H1 (cell line): ENCODE data around the gene CARD18. TPM values are rescaled to one million over a fixed set of nuclear protein-coding genes. Genes with fewer than 3 reads are reported as not detected.

Experiments used
- CTCF ChIA-PET: fragments of 300-600 bp; sonication (Branson Sonifier 250); formaldehyde crosslinking; loops from one replicate; lab custom pipeline; 2021; ENCODE audit not compliant: partially characterized antibody; lab: Charles Lee
- POLR2A ChIA-PET: fragments of 300-600 bp; sonication (Branson Sonifier 250); formaldehyde crosslinking; loops from one replicate; lab custom pipeline; 2021; ENCODE audit warnings: inconsistent platforms; ENCODE audit not compliant: partially characterized antibody; lab: Charles Lee
- DNase-seq, 2 experiments: peaks; one replicate each; pipeline versions ENCODE4 v3.0.0 to v3.0.0-alpha.2; 2010 to 2022; ENCODE audit warnings: low spot score in 2 of 2, low read depth in 1 of 2, mixed read lengths in 1 of 2
- FAIRE-seq: peaks from 2 replicates; lab custom pipeline; 2011; peaks lifted over from hg19 to GRCh38; lab: Jason Lieb, UNC
- H2AFZ ChIP-seq: 2 replicates; pipeline ENCODE4 v1.8.1; 2012; ENCODE audit warnings: low read length, inconsistent platforms
- H2AK5ac ChIP-seq: 2 replicates; pipeline ENCODE4 v1.6.1; 2013; ENCODE audit warnings: low read depth, low read length
- H2BK120ac ChIP-seq: replicated peaks from 2 replicates; pipeline ENCODE3; 2013; ENCODE audit warnings: low read depth, low read length, inconsistent platforms
- H2BK12ac ChIP-seq: 2 replicates; pipeline ENCODE4 v1.6.1; 2013; ENCODE audit warnings: low read depth, low read length
- H2BK15ac ChIP-seq: 2 replicates; pipeline ENCODE4 v1.6.1; 2013; ENCODE audit warnings: low read length
- H2BK20ac ChIP-seq: 2 replicates; pipeline ENCODE4 v1.6.1; 2013; ENCODE audit warnings: low read length
- H2BK5ac ChIP-seq: 2 replicates; pipeline ENCODE4 v1.6.1; 2013; ENCODE audit warnings: low read depth, low read length
- H3K14ac ChIP-seq: 2 replicates; pipeline ENCODE4 v1.6.1; 2013; ENCODE audit warnings: inconsistent platforms; ENCODE audit not compliant: insufficient read length
- H3K18ac ChIP-seq: 2 replicates; pipeline ENCODE4 v1.6.1; 2013; ENCODE audit warnings: low read length; ENCODE audit errors: extremely low read depth
- H3K23ac ChIP-seq: 2 replicates; pipeline ENCODE4 v1.6.1; 2013; ENCODE audit warnings: inconsistent platforms; ENCODE audit not compliant: insufficient read length
- H3K23me2 ChIP-seq: 2 replicates; pipeline ENCODE4 v1.6.1; 2013; ENCODE audit warnings: low read depth, low read length
- H3K27ac ChIP-seq: 2 replicates; pipeline ENCODE4 v1.6.1; 2011; ENCODE audit warnings: low read depth, low read length, inconsistent platforms
- H3K27me3 ChIP-seq, 4 experiments: replicated peaks in 1 of 4; 1 replicate in 1 of 4; 2 replicates in 3 of 4; pipeline versions ENCODE4 v1.6.1 to v1.8.1; 2011 to 2013; ENCODE audit warnings: low read length in 3 of 4, mild to moderate bottlenecking in 3 of 4, inconsistent platforms in 2 of 4, mixed read lengths in 2 of 4, moderate library complexity in 1 of 4; ENCODE audit not compliant: control insufficient read depth in 3 of 4, insufficient read depth in 3 of 4; ENCODE audit errors: extremely low read depth in 1 of 4
- H3K36me3 ChIP-seq, 4 experiments: 2 replicates each; pipeline versions ENCODE4 v1.6.1 to v1.8.1; 2011 to 2013; ENCODE audit warnings: mild to moderate bottlenecking in 4 of 4, low read length in 3 of 4, moderate library complexity in 2 of 4, control low read depth in 1 of 4, inconsistent platforms in 1 of 4; ENCODE audit not compliant: insufficient read depth in 4 of 4, control insufficient read depth in 2 of 4
- H3K4ac ChIP-seq: replicated peaks from 2 replicates; pipeline ENCODE3; 2013; ENCODE audit warnings: low read length, low read depth, mixed read lengths, inconsistent platforms; ENCODE audit not compliant: insufficient read length
- H3K4me1 ChIP-seq, 4 experiments: replicated peaks in 1 of 4; 1 replicate in 1 of 4; 2 replicates in 3 of 4; pipeline versions ENCODE4 v1.6.1 to v1.8.1; 2011 to 2013; ENCODE audit warnings: low read length in 3 of 4, inconsistent platforms in 2 of 4, mixed read lengths in 1 of 4; ENCODE audit not compliant: insufficient read depth in 4 of 4, control insufficient read depth in 3 of 4
- H3K4me2 ChIP-seq, 2 experiments: 2 replicates each; pipeline versions ENCODE4 v1.6.1 to v1.8.1; 2011 to 2013; ENCODE audit warnings: low read depth in 2 of 2, low read length in 2 of 2, control low read depth in 1 of 2, inconsistent platforms in 1 of 2, mild to moderate bottlenecking in 1 of 2; ENCODE audit not compliant: insufficient read depth in 1 of 2
- H3K4me3 ChIP-seq, 4 experiments: fragments of 200-600, 300-600 bp in 1 of 4; sonication (generic), shearing (Covaris generic), sonication (Bioruptor Twin) in 1 of 4; 2 replicates each; pipeline versions ENCODE4 v1.5.1 to v1.8.1; 2011 to 2016; ENCODE audit warnings: low read length in 4 of 4, low read depth in 3 of 4, control low read depth in 2 of 4, inconsistent platforms in 2 of 4, mild to moderate bottlenecking in 2 of 4, mixed read lengths in 1 of 4, moderate library complexity in 1 of 4; ENCODE audit not compliant: insufficient read depth in 2 of 4; ENCODE audit errors: extremely low read depth in 1 of 4
- H3K56ac ChIP-seq: replicated peaks from 2 replicates; pipeline ENCODE3; 2013; ENCODE audit warnings: low read depth, mild to moderate bottlenecking, mixed read lengths, low read length, inconsistent platforms; ENCODE audit not compliant: insufficient read length
- H3K79me1 ChIP-seq: 2 replicates; pipeline ENCODE4 v1.6.1; 2013; ENCODE audit warnings: low read depth, low read length, control low read depth
- H3K79me2 ChIP-seq, 2 experiments: 2 replicates each; pipeline versions ENCODE4 v1.6.1 to v1.8.1; 2012 to 2013; ENCODE audit warnings: low read length in 2 of 2, mild to moderate bottlenecking in 2 of 2, inconsistent platforms in 1 of 2; ENCODE audit not compliant: insufficient read depth in 2 of 2, control insufficient read depth in 1 of 2
- H3K9ac ChIP-seq, 4 experiments: replicated peaks in 1 of 4; 1 replicate in 1 of 4; 2 replicates in 3 of 4; pipeline versions ENCODE4 v1.6.1 to v1.8.1; 2011 to 2013; ENCODE audit warnings: low read depth in 3 of 4, low read length in 3 of 4, control low read depth in 2 of 4, mild to moderate bottlenecking in 2 of 4, moderate library complexity in 2 of 4, inconsistent platforms in 1 of 4; ENCODE audit errors: extremely low read depth in 1 of 4
- H3K9me3 ChIP-seq, 2 experiments: 2 replicates each; pipeline versions ENCODE4 v1.6.1 to v1.8.1; 2012 to 2013; ENCODE audit warnings: mild to moderate bottlenecking in 2 of 2, moderate library complexity in 2 of 2, control low read depth in 1 of 2, inconsistent platforms in 1 of 2, low read depth in 1 of 2, low read length in 1 of 2, mixed read lengths in 1 of 2; ENCODE audit not compliant: insufficient read depth in 2 of 2
- H4K20me1 ChIP-seq, 2 experiments: replicated peaks in 1 of 2; 2 replicates each; pipeline versions ENCODE3 to v1.8.1; 2011 to 2013; ENCODE audit warnings: inconsistent platforms in 2 of 2, low read length in 2 of 2, mild to moderate bottlenecking in 1 of 2; ENCODE audit not compliant: insufficient read depth in 2 of 2, control insufficient read depth in 1 of 2
- H4K5ac ChIP-seq: 2 replicates; pipeline ENCODE4 v1.6.1; 2013; ENCODE audit warnings: low read length, low read depth, mixed read lengths, inconsistent platforms; ENCODE audit not compliant: insufficient read length
- H4K8ac ChIP-seq: 2 replicates; pipeline ENCODE4 v1.8.0; 2013; ENCODE audit warnings: mild to moderate bottlenecking, moderate library complexity, low read length, inconsistent platforms; ENCODE audit not compliant: insufficient read depth; ENCODE audit errors: extremely low read depth
- H4K91ac ChIP-seq: replicated peaks from 2 replicates; pipeline ENCODE3; 2013; ENCODE audit warnings: low read length, mixed read lengths, inconsistent platforms; ENCODE audit not compliant: insufficient read length
- CBX5 ChIP-seq: fragments of 300-800, 300-1000 bp; sonication (generic); IDR thresholded peaks from 2 replicates; pipeline ENCODE4 v1.7.1; 2016; ENCODE audit warnings: antibody characterized with exemption, low read length, low read depth
- CEBPB ChIP-seq: IDR thresholded peaks from 2 replicates; pipeline ENCODE4 v1.6.1; 2012; ENCODE audit warnings: low read depth, low read length
- CHD1 ChIP-seq: IDR thresholded peaks from 2 replicates; pipeline ENCODE4 v1.6.1; 2012; ENCODE audit warnings: low read depth, low read length, improper control_type of control experiment
- KDM1A ChIP-seq: fragments of 200-600, 300-600 bp; sonication (generic); IDR thresholded peaks from 2 replicates; pipeline ENCODE4 v1.7.1; 2016; ENCODE audit warnings: mild to moderate bottlenecking, low read length, borderline replicate concordance
- MAFK ChIP-seq: IDR thresholded peaks from 2 replicates; pipeline ENCODE4 v1.6.1; 2012; ENCODE audit warnings: low read depth, mild to moderate bottlenecking, improper control_type of control experiment, low read length
- MAX ChIP-seq: IDR thresholded peaks from 2 replicates; pipeline ENCODE4 v1.6.1; 2012; ENCODE audit warnings: inconsistent platforms
- POLR2A ChIP-seq, 2 experiments: IDR thresholded peaks; 1 replicate in 1 of 2; 2 replicates in 1 of 2; pipeline ENCODE4 v1.6.1; 2011; ENCODE audit warnings: low read depth in 2 of 2, low read length in 2 of 2, mild to moderate bottlenecking in 2 of 2; ENCODE audit errors: control extremely low read depth in 1 of 2
- RXRA ChIP-seq: IDR thresholded peaks from 2 replicates; pipeline ENCODE4 v1.6.1; 2011; ENCODE audit warnings: low read depth, mild to moderate bottlenecking, low read length, moderate library complexity; ENCODE audit not compliant: insufficient read depth
- WGBS, 2 experiments: shearing (Covaris generic) in 1 of 2; methylation state at CpG; one replicate each; pipeline versions ENCODE4 v1.1.6 to v1.1.7; 2013 to 2015; ENCODE audit warnings: low lambda C conversion rate in 2 of 2, mixed read lengths in 2 of 2, inconsistent platforms in 1 of 2, low coverage in 1 of 2, missing lambda C conversion rate in 1 of 2; ENCODE audit not compliant: insufficient replicate concordance in 2 of 2, insufficient coverage in 1 of 2, insufficient read length in 1 of 2; ENCODE audit errors: extremely low coverage in 1 of 2, missing lambda C conversion rate in 1 of 2; 5-methylcytosine and 5-hydroxymethylcytosine counted together
- polyA plus RNA-seq, 7 experiments: library from polyadenylated mRNA; depleted of rRNA in 3 of 7; stranded (reverse) in 5 of 7; unstranded in 2 of 7; fragments of >200 nt in 5 of 7; fragments of 200-250 nt in 2 of 7; gene quantifications; 1 replicate in 5 of 7; 2 replicates in 1 of 7; 4 replicates in 1 of 7; pipeline versions ENCODE4 v1.2.1 to v1.2.3, GENCODE V29; 2011 to 2013; ENCODE audit warnings: missing spikeins in 2 of 7, mixed read lengths in 2 of 7
- total RNA-seq: library from RNA; stranded (reverse); fragmentation: NEBNext Ultra II Directional; extraction: Animal tissue kit (Norgen Biotek cat#: 25700); gene quantifications from 2 replicates; pipeline ENCODE4 v1.2.1, GENCODE V29; 2021

Gene CARD18
- total and polyA plus RNA-seq, 2 of the 8 experiments (the other 6 are each of a cell fraction or from before 2014, with no cell fraction given), result not detected

- no peak for DNase-seq
- Histone ChIP-seq H3K27me3 (no peaks in the 10 kb centered on the region), H4K91ac (no peak overlapping the region), H2BK12ac (no peak overlapping the region), H3K56ac (no peak overlapping the region), H4K5ac (no peak overlapping the region), H2BK20ac (no peak overlapping the region), H3K23me2 (no peaks in the 10 kb centered on the region), H3K79me2 (no peaks in the 10 kb centered on the region), H3K9me3 (no peaks in the 10 kb centered on the region), H2BK5ac (no peak overlapping the region), H3K4me2 (no peak overlapping the region), H3K18ac (no peak overlapping the region), H2BK120ac (no peak overlapping the region), H3K4me1 (no peaks in the 10 kb centered on the region), H3K27ac (no peak overlapping the region)
- 98% methylated on average over 3 of the region's 3 CpGs; no CpG with 5 or more reads in 1 of the 2 experiments for WGBS, 2 experiments
- TF ChIP-seq MAFK, result no peak
- no peak for TF ChIP-seq KDM1A
- no peak for TF ChIP-seq MAX
- TF ChIP-seq CBX5, result no peak
- no peak for TF ChIP-seq POLR2A (IDR thresholded peaks at IDR 0.05; ENCODE audit: control extremely low read depth in 1 of 2, low read depth in 2 of 2, low read length in 2 of 2)
- no peak for TF ChIP-seq CHD1
- peak; percentile 40; the same call in 1 of the 2 replicates for TF ChIP-seq CEBPB
- TF ChIP-seq RXRA, result no peak
- TF ChIP-seq, all 59 proteins: peak for 1
- FAIRE-seq, result no peak
- Histone ChIP-seq H4K20me1 (no peaks in the 10 kb centered on the region), H3K4ac (no peak overlapping the region), H2AK5ac (no peak overlapping the region), H3K79me1 (no peaks in the 10 kb centered on the region), H3K9ac (no peak overlapping the region), H2BK15ac (no peak overlapping the region), H3K14ac (no peak overlapping the region), H3K23ac (no peak overlapping the region), H4K8ac (no peak overlapping the region), H3K4me3 (no peak overlapping the region), H3K36me3 (no peaks in the 10 kb centered on the region), H2AFZ (no peak overlapping the region)
- CTCF ChIA-PET, result no interaction called here
- POLR2A ChIA-PET, result no interaction called here
Observed at GRCh38 chr11:105167244-105167643, 27.7 kb upstream of the CARD18 start.
